OCI-LY7 (cell line): Measurements from ENCODE around the gene FGGY. TPM values are rescaled to one million over a fixed set of nuclear protein-coding genes. Genes with fewer than 3 reads are reported as not detected.

Source experiments
- BruUV-seq: library from RNA; stranded (reverse); fragments of 400-500 nt; replicated peaks from 2 replicates; lab custom pipeline; 2021; lab: Mats Ljungman, UMichigan
- CTCF ChIA-PET: fragments of 300-600 bp; sonication (Branson Sonifier 250); formaldehyde crosslinking; loops from one replicate; lab custom pipeline; 2022; ENCODE audit warnings: antibody characterized with exemption; ENCODE audit not compliant: unreplicated experiment; lab: Charles Lee
- POLR2A ChIA-PET: fragments of 300-600 bp; sonication (Branson Sonifier 250); formaldehyde crosslinking; loops from one replicate; lab custom pipeline; 2022; ENCODE audit warnings: antibody characterized with exemption; lab: Charles Lee
- DNase-seq: peaks from one replicate; pipeline ENCODE4 v3.0.0-alpha.2; 2015; ENCODE audit warnings: low spot score
- H2AFZ ChIP-seq: fragments of 200-600 bp; sonication (generic), shearing (Covaris generic); 2 replicates; pipeline ENCODE4 v1.6.1; 2014; ENCODE audit warnings: mild to moderate bottlenecking, antibody characterized with exemption, low read length, moderate library complexity
- H3K27ac ChIP-seq: fragments of 200-600 bp; sonication (generic); 2 replicates; pipeline ENCODE4 v1.5.1; 2014; ENCODE audit warnings: mixed run types, low read depth, mild to moderate bottlenecking, moderate library complexity, low read length, inconsistent platforms; ENCODE audit not compliant: poor library complexity, severe bottlenecking
- H3K36me3 ChIP-seq: fragments of 200-600 bp; sonication (generic); 2 replicates; pipeline ENCODE4 v1.6.1; 2014; ENCODE audit warnings: mild to moderate bottlenecking, antibody characterized with exemption, low read length, moderate library complexity, mixed read lengths; ENCODE audit not compliant: insufficient read depth
- H3K4me1 ChIP-seq: fragments of 200-600 bp; sonication (generic); 2 replicates; pipeline ENCODE4 v1.5.1; 2014; ENCODE audit warnings: mild to moderate bottlenecking, low read length; ENCODE audit not compliant: insufficient read depth, poor library complexity, severe bottlenecking
- H3K4me2 ChIP-seq: fragments of 200-600 bp; sonication (generic); 2 replicates; pipeline ENCODE4 v1.6.1; 2014; ENCODE audit warnings: mild to moderate bottlenecking, low read length
- H3K4me3 ChIP-seq: fragments of 200-600 bp; sonication (generic); 2 replicates; pipeline ENCODE4 v1.5.1; 2014; ENCODE audit warnings: mild to moderate bottlenecking, low read depth, low read length; ENCODE audit not compliant: poor library complexity, severe bottlenecking
- H3K79me2 ChIP-seq: fragments of 200-600 bp; sonication (generic); 2 replicates; pipeline ENCODE4 v1.6.1; 2016; ENCODE audit warnings: low read depth, mild to moderate bottlenecking, low read length, moderate library complexity, mixed read lengths; ENCODE audit not compliant: insufficient read depth
- H3K9me2 ChIP-seq: fragments of 200-600 bp; sonication (generic); 2 replicates; pipeline ENCODE4 v1.6.1; 2016; ENCODE audit warnings: mild to moderate bottlenecking, low read length, mixed read lengths; ENCODE audit not compliant: insufficient read depth
- H3K9me3 ChIP-seq: fragments of 200-600 bp; sonication (generic); 2 replicates; pipeline ENCODE4 v1.6.1; 2014; ENCODE audit warnings: mild to moderate bottlenecking, mixed run types, low read length, mixed read lengths
- H4K20me1 ChIP-seq: fragments of 200-600 bp; sonication (generic); 2 replicates; pipeline ENCODE4 v1.6.1; 2014; ENCODE audit warnings: mild to moderate bottlenecking, antibody characterized with exemption, low read length, moderate library complexity, mixed read lengths; ENCODE audit not compliant: insufficient read depth
- EZH2phosphoT487 ChIP-seq: fragments of 200-600 bp; sonication (generic); IDR thresholded peaks from 2 replicates; pipeline ENCODE4 v1.6.1; 2018; ENCODE audit warnings: low read depth, borderline replicate concordance, mild to moderate bottlenecking, mixed run types, antibody characterized with exemption, low read length, moderate library complexity, mixed read lengths
- intact Hi-C: fragments of 100-400 bp; cut with micrococcal nuclease; formaldehyde crosslinking; loops from one replicate; pipeline ENCODE4 v1.10.0; 2022; ENCODE audit not compliant: unreplicated experiment
- total RNA-seq, 2 experiments: library from RNA; depleted of rRNA in 1 of 2; stranded (reverse); fragments of >200 nt in 1 of 2; shearing (Covaris generic) in 1 of 2; gene quantifications; 2 replicates each; pipeline ENCODE4 v1.2.3, GENCODE V29; 2014 to 2022
- TF ChIP-seq, protein P1 (sequence below): fragments of 200-600 bp; sonication (generic); conservative IDR thresholded peaks from 2 replicates; pipeline ENCODE4 v1.5.1; 2014; ENCODE audit warnings: mild to moderate bottlenecking, antibody characterized with exemption, low read length, moderate library complexity, mixed read lengths

Gene FGGY
- total RNA-seq, 2 experiments from 2014 or later: 0.63 to 4.5 TPM

- no peak overlapping the region for H3K4me3 ChIP-seq
- no peaks in the 10 kb centered on the region for H3K79me2 ChIP-seq
- H3K4me1 ChIP-seq: no peaks in the 10 kb centered on the region
- BruUV-seq: no TSS peak
- no peaks in the 10 kb centered on the region for H3K9me3 ChIP-seq
- intact Hi-C loops: no loop called here
- H3K27ac ChIP-seq: no peak overlapping the region
- H3K36me3 ChIP-seq: no peaks in the 10 kb centered on the region
- no peak for DNase-seq
- no peaks in the 10 kb centered on the region for H4K20me1 ChIP-seq
- H3K4me2 ChIP-seq: no peak overlapping the region
- ChIA-PET CTCF (no interaction called here), POLR2A (no interaction called here)
- no peak for TF ChIP-seq EZH2phosphoT487
- TF ChIP-seq, protein P1, sequence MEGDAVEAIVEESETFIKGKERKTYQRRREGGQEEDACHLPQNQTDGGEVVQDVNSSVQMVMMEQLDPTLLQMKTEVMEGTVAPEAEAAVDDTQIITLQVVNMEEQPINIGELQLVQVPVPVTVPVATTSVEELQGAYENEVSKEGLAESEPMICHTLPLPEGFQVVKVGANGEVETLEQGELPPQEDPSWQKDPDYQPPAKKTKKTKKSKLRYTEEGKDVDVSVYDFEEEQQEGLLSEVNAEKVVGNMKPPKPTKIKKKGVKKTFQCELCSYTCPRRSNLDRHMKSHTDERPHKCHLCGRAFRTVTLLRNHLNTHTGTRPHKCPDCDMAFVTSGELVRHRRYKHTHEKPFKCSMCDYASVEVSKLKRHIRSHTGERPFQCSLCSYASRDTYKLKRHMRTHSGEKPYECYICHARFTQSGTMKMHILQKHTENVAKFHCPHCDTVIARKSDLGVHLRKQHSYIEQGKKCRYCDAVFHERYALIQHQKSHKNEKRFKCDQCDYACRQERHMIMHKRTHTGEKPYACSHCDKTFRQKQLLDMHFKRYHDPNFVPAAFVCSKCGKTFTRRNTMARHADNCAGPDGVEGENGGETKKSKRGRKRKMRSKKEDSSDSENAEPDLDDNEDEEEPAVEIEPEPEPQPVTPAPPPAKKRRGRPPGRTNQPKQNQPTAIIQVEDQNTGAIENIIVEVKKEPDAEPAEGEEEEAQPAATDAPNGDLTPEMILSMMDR: no peak
- H2AFZ ChIP-seq: no peak overlapping the region
- no peaks in the 10 kb centered on the region for H3K9me2 ChIP-seq
Measured at GRCh38 chr1:59446257-59446901, 149.5 kb downstream of the FGGY start.

DNA sequence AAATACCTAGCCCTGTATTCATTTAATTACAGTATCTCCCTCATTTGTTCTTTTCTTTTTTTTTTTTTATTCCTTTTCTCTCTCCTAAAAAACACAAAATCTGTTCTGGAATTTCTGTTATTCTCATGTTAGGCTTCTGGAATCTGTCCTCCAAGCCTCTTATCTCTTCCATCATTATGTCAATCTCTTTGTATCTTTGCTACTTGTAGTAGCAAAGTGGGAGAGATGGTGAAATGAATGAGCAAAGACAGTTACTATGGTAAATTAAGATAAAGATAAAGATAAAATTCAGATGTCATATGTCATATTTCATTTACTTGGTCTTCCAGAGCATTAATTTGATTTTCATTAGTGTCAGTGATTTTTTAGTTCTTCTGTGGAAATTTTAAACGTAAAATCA lies 155.1 kb downstream of the FGGY start:
- no peaks in the 10 kb centered on the region for H3K36me3 ChIP-seq
- no peaks in the 10 kb centered on the region for H3K4me1 ChIP-seq
- intact Hi-C loops: no loop called here
- TF ChIP-seq, protein P1: no peak
- TF ChIP-seq EZH2phosphoT487: no peak
- no peak overlapping the region for H3K4me3 ChIP-seq
- H4K20me1 ChIP-seq: no peaks in the 10 kb centered on the region
- no peak overlapping the region for H3K4me2 ChIP-seq
- DNase-seq: no peak
- no peaks in the 10 kb centered on the region for H3K9me3 ChIP-seq
- ChIA-PET POLR2A (no interaction called here), CTCF (no interaction called here)
- no TSS peak for BruUV-seq
- H2AFZ ChIP-seq: no peak overlapping the region
- no peaks in the 10 kb centered on the region for H3K9me2 ChIP-seq
- H3K79me2 ChIP-seq: no peaks in the 10 kb centered on the region
- H3K27ac ChIP-seq: no peak overlapping the region

DNA sequence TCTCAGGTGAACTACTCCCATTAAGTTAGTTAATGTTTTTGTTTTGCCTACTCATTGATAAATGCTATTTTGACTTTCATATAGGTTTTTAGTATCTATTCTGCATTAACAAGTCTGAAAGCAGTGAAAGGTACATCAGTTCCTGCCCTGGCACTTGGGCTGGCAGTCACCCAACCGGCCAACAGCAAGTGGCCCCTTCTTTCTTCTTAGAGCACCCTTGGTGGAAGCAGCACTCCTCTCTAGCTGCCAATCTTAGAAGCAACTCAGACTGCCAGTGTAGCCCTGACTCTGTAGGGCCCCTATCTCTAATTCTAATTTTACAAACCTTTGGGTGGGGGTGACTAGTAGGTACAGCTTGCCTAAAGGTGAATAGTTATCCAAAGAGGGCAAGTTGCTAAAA lies 155.7 kb downstream of the FGGY start:
- intact Hi-C loops: no loop called here
- Histone ChIP-seq H3K27ac (no peak overlapping the region), H3K79me2 (no peaks in the 10 kb centered on the region), H4K20me1 (no peaks in the 10 kb centered on the region), H2AFZ (no peak overlapping the region), H3K36me3 (no peaks in the 10 kb centered on the region), H3K9me3 (no peaks in the 10 kb centered on the region), H3K9me2 (no peaks in the 10 kb centered on the region), H3K4me3 (no peak overlapping the region), H3K4me1 (no peaks in the 10 kb centered on the region), H3K4me2 (no peak overlapping the region)
- TF ChIP-seq, protein P1: no peak
- TF ChIP-seq EZH2phosphoT487: no peak
- BruUV-seq: no TSS peak
- ChIA-PET CTCF (no interaction called here), POLR2A (no interaction called here)
- no peak for DNase-seq
